RPMI8226 (cell line): ENCODE measurements around the gene SPATA21.
"Not testable (repeated sequence)": the region's sequence is repeated elsewhere in the genome, so short reads cannot be mapped to it uniquely, and the experiment has no call there.

ENCODE experiments used
- DNase-seq: peaks from one replicate; pipeline ENCODE4 v3.0.0-alpha.2; 2015

Gene SPATA21

GRCh38 chr1:16376971-16377370 lies 60.3 kb downstream of the SPATA21 start:
- DNase-seq = no peak

- DNase-seq = no peak
These were observed 61.5 kb downstream of the SPATA21 start for GRCh38 chr1:16375521-16376340.

GRCh38 chr1:16374266-16374665 lies 63.0 kb downstream of the SPATA21 start:
- no peak for DNase-seq

- no peak for DNase-seq
These were observed 64.5 kb downstream of the SPATA21 start for GRCh38 chr1:16372535-16373285.

- no peak for DNase-seq
These were observed 65.5 kb downstream of the SPATA21 start for GRCh38 chr1:16371725-16372124.

- DNase-seq = no peak
These were observed 67.4 kb downstream of the SPATA21 start for GRCh38 chr1:16369821-16370220.

GRCh38 chr1:16367968-16368890 lies 69.0 kb downstream of the SPATA21 start:
- DNase-seq = peak; percentile 42

GRCh38 chr1:16367258-16367967 lies 69.8 kb downstream of the SPATA21 start:
- peak; percentile 89 for DNase-seq

- DNase-seq = peak; percentile 100
These were observed 70.4 kb downstream of the SPATA21 start, which contains the start of gene SZRD1 for GRCh38 chr1:16366722-16367257. Gene SZRD1 (plus strand): TSS chr1:16367242. CDS start chr1:16367258, 16 bp downstream.

- DNase-seq = not testable (repeated sequence)
These were observed 72.1 kb downstream of the SPATA21 start for GRCh38 chr1:16365146-16365498.

GRCh38 chr1:16356867-16357266 lies 80.4 kb downstream of the SPATA21 start:
- DNase-seq = no peak

- DNase-seq = no peak
These were observed 82.6 kb downstream of the SPATA21 start for GRCh38 chr1:16354619-16355018.

GRCh38 chr1:16352842-16353535 lies 84.2 kb downstream of the SPATA21 start:
- DNase-seq = no peak

- DNase-seq = peak; percentile 96
These were observed 85.0 kb downstream of the SPATA21 start, which contains the start of gene FBXO42 for GRCh38 chr1:16351994-16352841. Gene FBXO42 (minus strand): TSS chr1:16352480. CDS start chr1:16315418, 37,062 bp downstream.

GRCh38 chr1:16351456-16351993 lies 85.7 kb downstream of the SPATA21 start:
- DNase-seq = peak; percentile 29

- no peak for DNase-seq
These were observed 87.3 kb downstream of the SPATA21 start for GRCh38 chr1:16349847-16350406.
